Smooth muscle cell (in vitro differentiated cells): ENCODE results near the gene CAST. TPM values are rescaled to one million over a fixed set of nuclear protein-coding genes. Genes with fewer than 3 reads are reported as not detected.

Experiments
- DNase-seq: peaks from one replicate; lab custom pipeline; 2025; ENCODE audit not compliant: unreplicated experiment; lab: John Stamatoyannopoulos, UW
- H2AFZ ChIP-seq: fragments of 200-600 bp; sonication (generic); 2 replicates; pipeline ENCODE4 v1.6.0; 2016; ENCODE audit warnings: antibody characterized with exemption, low read depth, mild to moderate bottlenecking
- H3F3A ChIP-seq: fragments of 200-600 bp; sonication (generic); 2 replicates; pipeline ENCODE4 v1.6.0; 2017; ENCODE audit warnings: antibody characterized with exemption, low read depth
- H3K27ac ChIP-seq: fragments of 200-600 bp; sonication (generic); 2 replicates; pipeline ENCODE4 v1.5.1; 2016; ENCODE audit warnings: low read depth, mild to moderate bottlenecking
- H3K27me3 ChIP-seq: fragments of 200-600 bp; sonication (generic); 2 replicates; pipeline ENCODE4 v1.6.1; 2016; ENCODE audit warnings: low read depth, mild to moderate bottlenecking
- H3K36me3 ChIP-seq: fragments of 200-600 bp; sonication (generic); 2 replicates; pipeline ENCODE4 v1.5.1; 2016; ENCODE audit warnings: low read depth
- H3K4me1 ChIP-seq: fragments of 200-600 bp; sonication (generic); 2 replicates; pipeline ENCODE4 v1.5.1; 2016; ENCODE audit warnings: low read depth
- H3K4me2 ChIP-seq: fragments of 200-600 bp; sonication (generic); 2 replicates; pipeline ENCODE4 v1.6.0; 2016; ENCODE audit warnings: mild to moderate bottlenecking
- H3K4me3 ChIP-seq: fragments of 200-600 bp; sonication (generic); 2 replicates; pipeline ENCODE4 v1.5.1; 2016; ENCODE audit warnings: mild to moderate bottlenecking
- H3K79me2 ChIP-seq: fragments of 200-600 bp; sonication (generic); 2 replicates; pipeline ENCODE4 v1.6.0; 2016; ENCODE audit warnings: low read depth, mild to moderate bottlenecking
- H3K9ac ChIP-seq: fragments of 200-600 bp; sonication (generic); 2 replicates; pipeline ENCODE4 v1.6.0; 2016; ENCODE audit warnings: low read depth
- H3K9me3 ChIP-seq: fragments of 200-600 bp; sonication (generic); replicated peaks from 2 replicates; pipeline ENCODE4 v1.5.1; 2016; ENCODE audit warnings: low read depth
- H4K20me1 ChIP-seq: fragments of 200-600 bp; sonication (generic); 2 replicates; pipeline ENCODE4 v1.6.0; 2016; ENCODE audit warnings: low read depth
- CTCF ChIP-seq: fragments of 200-600 bp; sonication (generic); IDR thresholded peaks from 2 replicates; pipeline ENCODE4 v1.5.1; 2017; ENCODE audit warnings: borderline replicate concordance, mild to moderate bottlenecking, antibody characterized with exemption; ENCODE audit not compliant: insufficient read depth, poor library complexity, severe bottlenecking
- WGBS: methylation state at CpG from one replicate; pipeline ENCODE4 v1.1.7; 2016; ENCODE audit warnings: low lambda C conversion rate; 5-methylcytosine and 5-hydroxymethylcytosine counted together
- polyA plus RNA-seq: library from polyadenylated mRNA; unstranded; fragments of >200 nt; fragmentation: Nextera tagmentation; extraction: Ambion mirVana; gene quantifications from 2 replicates; pipeline ENCODE4 v1.2.1, GENCODE V29; 2016
- total RNA-seq: library from RNA; depleted of rRNA; stranded (reverse); fragments of >200 nt; gene quantifications from 2 replicates; pipeline ENCODE4 v1.2.3, GENCODE V29; 2014

The CAST gene
- total and polyA plus RNA-seq, 2 experiments from 2014 or later, result 76.2 to 189 TPM

- Histone ChIP-seq H3K79me2 (peaks cover 88% of the 10 kb centered on the region), H3K9ac (no peak overlapping the region), H3F3A (peaks cover 11% of the 10 kb centered on the region), H3K27ac (no peak overlapping the region), H3K4me1 (peaks cover 9% of the 10 kb centered on the region), H3K27me3 (no peaks in the 10 kb centered on the region), H3K4me3 (no peak overlapping the region), H2AFZ (no peak overlapping the region), H3K36me3 (no peaks in the 10 kb centered on the region), H3K9me3 (no peaks in the 10 kb centered on the region), H4K20me1 (peaks cover 93% of the 10 kb centered on the region), H3K4me2 (no peak overlapping the region)
- WGBS, result 100% methylated on average over 2 of the region's 2 CpGs
- no peak for DNase-seq
- no peak for TF ChIP-seq CTCF
Measured at GRCh38 chr5:96712100-96712746, 50.0 kb downstream of the CAST start.

- no peak overlapping the region for H3K4me2 ChIP-seq
- TF ChIP-seq CTCF, result no peak
- no peaks in the 10 kb centered on the region for H3K36me3 ChIP-seq
- peaks cover 90% of the 10 kb centered on the region for H3K79me2 ChIP-seq
- H2AFZ ChIP-seq, result no peak overlapping the region
- no peak for DNase-seq
- H3K9me3 ChIP-seq, result no peaks in the 10 kb centered on the region
- peaks cover 91% of the 10 kb centered on the region for H4K20me1 ChIP-seq
- H3K4me1 ChIP-seq, result peaks cover under 1% of the 10 kb centered on the region
- H3K9ac ChIP-seq, result peak overlapping the region; percentile 67
- no peak overlapping the region for H3K4me3 ChIP-seq
- H3K27me3 ChIP-seq, result no peaks in the 10 kb centered on the region
- peaks cover 7% of the 10 kb centered on the region for H3F3A ChIP-seq
- H3K27ac ChIP-seq, result peak overlapping the region; percentile 84
Measured at GRCh38 chr5:96714450-96714849, 52.3 kb downstream of the CAST start.

GRCh38 chr5:96714951-96715451 is 52.8 kb downstream of the CAST start:
- H3K79me2 ChIP-seq, result peaks cover 89% of the 10 kb centered on the region
- no peaks in the 10 kb centered on the region for H3K9me3 ChIP-seq
- H3K4me1 ChIP-seq, result no peaks in the 10 kb centered on the region
- H4K20me1 ChIP-seq, result peaks cover 91% of the 10 kb centered on the region
- H3K9ac ChIP-seq, result peak overlapping the region; percentile 67
- no peaks in the 10 kb centered on the region for H3K36me3 ChIP-seq
- DNase-seq, result no peak
- H2AFZ ChIP-seq, result no peak overlapping the region
- TF ChIP-seq CTCF, result no peak
- 41% methylated on average over 2 of the region's 2 CpGs for WGBS
- no peak overlapping the region for H3K4me2 ChIP-seq
- peaks cover 7% of the 10 kb centered on the region for H3F3A ChIP-seq
- no peak overlapping the region for H3K4me3 ChIP-seq
- no peaks in the 10 kb centered on the region for H3K27me3 ChIP-seq
- H3K27ac ChIP-seq, result peak overlapping the region; percentile 84

- Histone ChIP-seq H3K9ac (no peak overlapping the region), H3K4me2 (no peak overlapping the region), H3K27me3 (no peaks in the 10 kb centered on the region), H3K4me3 (no peak overlapping the region), H3K4me1 (no peaks in the 10 kb centered on the region), H3F3A (peaks cover 7% of the 10 kb centered on the region), H4K20me1 (peaks cover 91% of the 10 kb centered on the region), H2AFZ (no peak overlapping the region), H3K36me3 (no peaks in the 10 kb centered on the region), H3K9me3 (no peaks in the 10 kb centered on the region), H3K79me2 (peaks cover 86% of the 10 kb centered on the region), H3K27ac (peak overlapping the region; percentile 84)
- no peak for DNase-seq
- no peak for TF ChIP-seq CTCF
- WGBS, result 94% methylated on average over 5 of the region's 5 CpGs
Measured at GRCh38 chr5:96716007-96716406, 53.8 kb downstream of the CAST start.
